Thyroid gland (tissue), 4 donors: ENCODE results near the gene WARS2. TPM values are rescaled to one million over a fixed set of nuclear protein-coding genes. Genes with fewer than 3 reads are reported as not detected.
A peak's percentile ranks its signal among the peaks of the same experiment; 100 is the strongest.

ENCODE experiments used
- DNase-seq, 2 donors: peaks; one replicate each; pipeline ENCODE4 v3.0.0-alpha.2; 2019
- H3K27ac ChIP-seq, 3 donors: fragments of 200-600 bp; sonication (generic); 1 replicate in 2 of 3; 2 replicates in 1 of 3; pipeline ENCODE4 v1.5.1; 2016 to 2019; ENCODE audit warnings: mild to moderate bottlenecking in 1 of 3, moderate library complexity in 1 of 3
- H3K27me3 ChIP-seq: fragments of 200-600 bp; sonication (generic); one replicate; pipeline ENCODE4 v1.5.1; 2019
- H3K36me3 ChIP-seq, 2 donors: fragments of 200-600 bp; sonication (generic); one replicate each; pipeline ENCODE4 v1.5.1; 2016 to 2019
- H3K4me1 ChIP-seq, 2 donors: fragments of 200-600 bp; sonication (generic); one replicate each; pipeline ENCODE4 v1.5.1; 2017 to 2019
- H3K4me3 ChIP-seq, 3 donors: fragments of 200-600 bp; sonication (generic); replicated peaks in 1 of 3; 1 replicate in 2 of 3; 2 replicates in 1 of 3; pipeline ENCODE4 v1.5.1; 2016; ENCODE audit warnings: mild to moderate bottlenecking in 1 of 3
- H3K9me3 ChIP-seq: fragments of 200-600 bp; sonication (generic); one replicate; pipeline ENCODE4 v1.5.1; 2017
- CTCF ChIP-seq, 6 experiments: fragments of 200-600 bp in 3 of 6; fragments of 450-650 bp in 3 of 6; sonication (generic) in 3 of 6; IDR thresholded peaks; one replicate each; pipeline ENCODE4 v1.5.1; 2016 to 2019; ENCODE audit warnings: antibody characterized with exemption in 6 of 6, mild to moderate bottlenecking in 2 of 6, inconsistent platforms in 1 of 6, moderate library complexity in 1 of 6
- POLR2A ChIP-seq, 2 donors: fragments of 450-650 bp; IDR thresholded peaks; one replicate each; pipeline ENCODE4 v1.6.1; 2017; ENCODE audit warnings: antibody characterized with exemption in 2 of 2, mild to moderate bottlenecking in 2 of 2, moderate library complexity in 1 of 2
- WGBS, 2 donors: methylation state at CpG; one replicate each; pipeline ENCODE4 v1.1.5; 2017; 5-methylcytosine and 5-hydroxymethylcytosine counted together
- intact Hi-C: fragments of 100-400 bp; cut with DNase I; formaldehyde crosslinking; loops from one replicate; pipeline ENCODE4 v1.15.1; 2023
- total RNA-seq, 4 donors: library from RNA; depleted of rRNA; stranded (reverse); fragments of >200 nt; gene quantifications; one replicate each; pipeline ENCODE4 v1.2.3, GENCODE V29; 2016

The WARS2 gene
- total RNA-seq, 4 donors from 2014 or later: 21.4 to 35.1 (median 26.2) TPM

GRCh38 chr1:119046785-119047438 is 93.5 kb downstream of the WARS2 start:
- Histone ChIP-seq H3K27ac (peak overlapping the region in 2 of 3 donors; percentile 3 to 24), H3K27me3 (no peaks in the 10 kb centered on the region), H3K36me3 (peaks cover 0 to 7% of the 10 kb centered on the region in 2 donors), H3K9me3 (no peaks in the 10 kb centered on the region), H3K4me1 (no peaks in the 10 kb centered on the region), H3K4me3 (no peak overlapping the region)
- TF ChIP-seq CTCF (IDR thresholded peaks at IDR 0.05) (no peak), POLR2A (IDR thresholded peaks at IDR 0.05) (no peak)
- 70 to 73% methylated on average over 5 of the region's 5 CpGs for WGBS, 2 donors
- no peak for DNase-seq
- intact Hi-C loops: no loop called here

- H3K36me3 ChIP-seq: peaks cover 0 to 7% of the 10 kb centered on the region in 2 donors
- no peaks in the 10 kb centered on the region for H3K27me3 ChIP-seq
- no peak overlapping the region for H3K4me3 ChIP-seq
- H3K9me3 ChIP-seq: no peaks in the 10 kb centered on the region
- H3K27ac ChIP-seq: peak overlapping the region in 2 of 3 donors; percentile 3 to 24
- 73 to 86% methylated on average over 7 of the region's 7 CpGs for WGBS, 2 donors
- no peaks in the 10 kb centered on the region for H3K4me1 ChIP-seq
- TF ChIP-seq POLR2A (IDR thresholded peaks at IDR 0.05) (no peak), CTCF (IDR thresholded peaks at IDR 0.05) (no peak)
- intact Hi-C loops: no loop called here
- no peak for DNase-seq
Measured at GRCh38 chr1:119046429-119046784, 94.0 kb downstream of the WARS2 start.

GRCh38 chr1:119045096-119045746 is 95.2 kb downstream of the WARS2 start:
- Histone ChIP-seq H3K36me3 (peaks cover 0 to 7% of the 10 kb centered on the region in 2 donors), H3K27ac (no peak overlapping the region), H3K9me3 (no peaks in the 10 kb centered on the region), H3K27me3 (no peaks in the 10 kb centered on the region), H3K4me3 (no peak overlapping the region), H3K4me1 (no peaks in the 10 kb centered on the region)
- WGBS, 2 donors: 57 to 73% methylated on average over 1 of the region's 1 CpG
- TF ChIP-seq CTCF (IDR thresholded peaks at IDR 0.05): no peak
- TF ChIP-seq POLR2A (IDR thresholded peaks at IDR 0.05): no peak
- DNase-seq: no peak
- intact Hi-C loops: no loop called here

- TF ChIP-seq POLR2A (IDR thresholded peaks at IDR 0.05): no peak
- TF ChIP-seq CTCF (IDR thresholded peaks at IDR 0.05): no peak
- Histone ChIP-seq H3K9me3 (no peaks in the 10 kb centered on the region), H3K36me3 (peaks cover 0 to 7% of the 10 kb centered on the region in 2 donors), H3K27ac (no peak overlapping the region), H3K4me1 (no peaks in the 10 kb centered on the region), H3K27me3 (no peaks in the 10 kb centered on the region), H3K4me3 (no peak overlapping the region)
- WGBS, 2 donors: 85 to 87% methylated on average over 2 of the region's 2 CpGs
- DNase-seq: no peak
- intact Hi-C loops: no loop called here
Measured at GRCh38 chr1:119040906-119041305, 99.5 kb downstream of the WARS2 start.

- no peaks in the 10 kb centered on the region for H3K27me3 ChIP-seq
- peaks cover 0 to 7% of the 10 kb centered on the region in 2 donors for H3K36me3 ChIP-seq
- no peak overlapping the region for H3K27ac ChIP-seq
- no peaks in the 10 kb centered on the region for H3K9me3 ChIP-seq
- no peak overlapping the region for H3K4me3 ChIP-seq
- 97 to 99% methylated on average over 2 of the region's 2 CpGs for WGBS, 2 donors
- DNase-seq: no peak
- intact Hi-C loops: no loop called here
- TF ChIP-seq CTCF (IDR thresholded peaks at IDR 0.05) (no peak), POLR2A (IDR thresholded peaks at IDR 0.05) (no peak)
- no peaks in the 10 kb centered on the region for H3K4me1 ChIP-seq
Measured at GRCh38 chr1:119040489-119040888, 100.0 kb downstream of the WARS2 start.
